GM19193 (cell line): ENCODE measurements around the gene C19orf67.
A peak's percentile ranks its signal among the peaks of the same experiment; 100 is the strongest.

Experiments used
- POLR2A ChIP-seq: IDR thresholded peaks from 4 replicates; pipeline ENCODE4 v1.6.1; 2011; ENCODE audit not compliant: insufficient read depth, insufficient read length; ENCODE audit errors: extremely low read depth

The C19orf67 gene

DNA sequence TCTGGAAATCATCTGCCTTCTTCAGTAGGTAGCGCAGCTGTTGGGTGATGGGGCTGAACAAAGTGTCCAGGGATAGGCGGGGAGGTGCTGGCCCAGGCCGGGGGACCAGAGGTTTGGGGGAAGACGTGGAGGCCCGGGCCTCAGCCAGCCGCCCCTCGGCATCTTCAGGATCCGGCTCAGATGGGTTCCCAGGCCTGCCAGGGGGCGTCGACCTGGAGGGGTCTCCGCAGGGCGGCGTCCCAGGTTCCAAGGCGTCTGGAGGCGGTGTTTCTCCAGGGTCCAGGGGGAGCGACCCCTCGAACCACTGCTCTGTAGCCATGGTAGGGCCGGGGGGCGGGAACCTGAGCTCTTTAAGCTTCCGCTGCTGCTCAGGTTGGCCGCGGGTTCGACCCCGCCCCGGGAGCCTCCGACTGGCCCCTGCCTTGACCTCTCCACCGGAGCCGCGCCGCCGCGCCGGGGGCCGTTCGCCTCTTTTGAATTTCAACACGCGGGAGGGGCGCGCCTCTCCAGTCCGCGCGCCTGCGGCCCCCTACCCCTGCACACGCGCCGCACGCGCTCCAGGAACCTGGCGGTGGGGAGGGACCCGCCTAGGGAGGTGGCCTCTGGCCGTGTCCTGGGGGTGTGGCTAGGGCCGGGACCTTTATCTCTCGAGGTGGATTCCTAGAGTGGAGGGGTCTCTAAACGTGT is at the start of gene C19orf67:
TSS of gene C19orf67 (minus strand) at position 475 of the 687 bp plus-strand sequence. CDS start at position 319, 156 bp downstream.
- TF ChIP-seq POLR2A: peak; percentile 22

GRCh38 chr19:14135355-14135754 is 49.8 kb upstream of the C19orf67 start:
- no peak for TF ChIP-seq POLR2A

DNA sequence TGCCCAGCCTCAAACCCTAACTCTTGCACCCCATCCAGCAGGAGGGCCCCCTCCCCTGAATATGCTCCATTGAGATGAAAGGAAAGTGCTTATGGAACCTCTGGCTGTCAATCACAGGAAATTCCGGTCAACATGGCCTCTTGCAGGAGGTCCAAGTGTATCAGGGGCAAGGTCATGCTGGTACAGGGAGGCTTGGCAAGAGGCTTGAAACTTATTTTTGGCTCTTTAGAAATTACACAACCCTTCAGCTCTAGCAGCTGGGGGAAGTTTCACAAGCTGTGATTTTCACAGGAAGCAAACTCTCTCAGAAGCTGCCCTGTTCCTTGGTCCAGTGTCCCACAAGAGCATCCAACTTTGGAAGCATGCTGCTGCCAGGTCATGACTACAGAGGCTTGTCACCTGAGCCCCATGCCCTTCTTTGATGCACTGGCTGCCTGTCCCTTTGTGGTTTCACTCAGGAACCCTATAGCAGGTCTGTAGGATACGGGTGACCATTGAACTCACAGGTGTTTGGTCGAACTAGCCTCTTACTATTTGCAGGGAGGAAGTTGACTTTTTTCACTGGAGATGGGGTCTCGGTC is 42.4 kb upstream of the C19orf67 start:
- TF ChIP-seq POLR2A: no peak

DNA sequence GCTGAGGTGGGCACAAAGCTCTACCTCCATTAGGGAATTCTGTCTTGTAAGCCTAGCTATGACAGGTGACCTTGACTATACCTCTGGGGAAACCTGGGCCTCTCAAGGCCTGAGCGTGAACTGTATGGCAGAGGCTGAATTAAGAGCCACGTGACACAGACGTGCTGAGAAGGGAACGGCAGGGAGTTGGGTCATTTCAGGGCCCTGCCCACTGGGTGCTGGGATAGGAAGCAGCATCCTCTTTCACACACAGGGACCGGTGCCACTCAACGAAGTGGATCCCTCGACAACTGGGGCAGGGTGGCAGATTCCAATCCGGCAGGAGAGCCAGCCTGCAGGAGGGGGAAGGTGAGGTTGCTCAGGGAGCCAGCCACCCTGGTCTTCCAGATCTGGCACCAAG is 41.6 kb upstream of the C19orf67 start:
- TF ChIP-seq POLR2A: no peak

GRCh38 chr19:14122924-14123323 is 37.3 kb upstream of the C19orf67 start:
- no peak for TF ChIP-seq POLR2A

- no peak for TF ChIP-seq POLR2A
Measured at GRCh38 chr19:14120497-14120780, 34.9 kb upstream of the C19orf67 start.

- TF ChIP-seq POLR2A: no peak
Measured at GRCh38 chr19:14119644-14120496, 34.3 kb upstream of the C19orf67 start.

DNA sequence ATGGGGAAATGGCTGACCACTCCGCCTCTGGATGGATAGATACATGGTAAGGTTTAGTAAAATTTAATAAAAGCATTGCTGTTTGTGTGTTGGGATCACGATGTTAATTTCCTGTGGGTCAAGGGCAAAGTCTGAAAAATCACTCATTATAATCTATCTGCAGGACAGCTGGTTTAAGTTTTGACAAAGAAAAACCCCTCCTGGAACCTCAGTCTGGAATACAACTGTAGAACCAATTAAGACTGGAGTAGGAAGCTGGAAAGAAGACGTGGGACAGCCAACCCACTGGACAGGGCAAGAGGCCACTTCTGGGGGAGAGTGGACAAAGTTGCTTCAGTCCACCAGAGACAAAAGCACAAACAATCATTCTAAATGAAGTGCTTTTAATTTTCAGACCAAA is 33.6 kb upstream of the C19orf67 start:
- no peak for TF ChIP-seq POLR2A

DNA sequence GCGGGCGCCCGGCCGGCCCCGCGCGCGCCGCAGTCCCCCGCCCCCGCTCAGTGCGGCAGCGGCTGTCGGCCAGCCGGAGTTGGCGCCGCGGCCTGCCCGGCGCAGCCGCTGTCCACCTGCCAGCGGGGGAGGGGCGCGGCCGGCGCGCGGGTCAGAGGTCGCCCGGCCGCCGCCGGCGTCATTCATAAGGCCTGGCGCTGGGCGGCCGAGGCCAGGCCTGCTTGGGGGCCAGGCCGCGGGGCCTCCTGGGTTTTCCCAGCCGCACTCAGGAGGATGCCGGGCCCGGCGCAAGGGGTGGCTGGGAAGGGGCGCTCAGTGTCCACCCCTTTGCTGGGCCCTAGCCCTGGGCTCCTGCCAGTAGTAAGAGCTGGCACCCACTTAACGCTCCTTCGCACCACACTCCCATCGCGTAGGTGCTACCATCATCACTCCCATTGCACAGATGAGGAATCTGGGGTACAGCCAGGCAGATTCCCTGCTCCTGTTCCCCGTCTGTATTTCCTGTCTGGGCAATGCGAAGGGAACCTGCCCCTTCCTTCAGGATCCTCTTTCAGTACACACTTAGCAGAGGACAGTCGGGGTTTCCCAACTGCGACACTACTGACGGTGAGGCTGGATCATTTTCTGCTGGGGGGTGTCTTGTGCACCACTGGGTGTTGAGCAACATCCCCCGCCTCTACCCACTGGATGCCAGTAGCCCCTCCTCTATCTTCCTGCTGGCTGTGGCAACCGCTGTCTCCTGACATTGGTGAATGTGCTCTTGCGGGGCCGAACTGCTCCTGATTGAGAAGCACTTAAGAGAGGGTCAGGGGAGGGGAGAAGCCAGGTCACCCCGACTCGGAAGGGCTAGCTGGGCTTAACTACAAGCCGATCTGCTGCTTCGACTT is 32.8 kb upstream of the C19orf67 start:
- peak; percentile 4 for TF ChIP-seq POLR2A

DNA sequence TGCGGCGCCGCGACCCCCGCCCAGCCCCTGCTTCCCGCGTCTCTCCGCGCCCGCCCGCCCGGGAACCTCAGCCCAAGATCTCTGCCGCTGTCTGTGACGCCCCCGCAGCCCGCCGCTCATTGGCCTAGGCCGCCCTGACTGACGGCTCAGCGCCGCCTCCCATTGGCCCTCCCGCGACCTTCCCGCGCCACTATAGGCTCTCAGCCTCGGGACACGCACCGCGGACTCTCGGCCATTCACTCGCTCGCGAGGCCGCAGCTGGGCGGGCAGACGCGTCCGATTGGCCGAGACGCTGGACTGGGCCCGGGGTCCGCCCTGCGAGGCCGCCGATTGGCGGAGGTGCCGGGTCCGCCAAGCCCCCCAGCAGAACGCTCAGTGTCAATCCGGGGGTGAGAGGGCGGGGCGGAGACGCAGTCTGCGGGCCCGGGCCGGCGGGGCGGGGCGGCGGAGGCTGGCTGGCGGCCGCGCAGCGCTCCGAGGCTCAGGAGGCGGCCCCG is 32.1 kb upstream of the C19orf67 start, which contains the start of gene PRKACA:
TSS of gene PRKACA (minus strand) at position 95 of the 497 bp plus-strand sequence. CDS start 215 bp downstream, outside the sequence.
- no peak for TF ChIP-seq POLR2A

GRCh38 chr19:14116918-14117578 is 31.5 kb upstream of the C19orf67 start:
- no peak for TF ChIP-seq POLR2A

- TF ChIP-seq POLR2A: no peak
Measured at GRCh38 chr19:14116525-14116917, 30.9 kb upstream of the C19orf67 start.

GRCh38 chr19:14115756-14116155 is 30.2 kb upstream of the C19orf67 start:
- no peak for TF ChIP-seq POLR2A

- no peak for TF ChIP-seq POLR2A
Measured at GRCh38 chr19:14114854-14115253, 29.3 kb upstream of the C19orf67 start.
